Inferior parietal cortex (tissue), 1 donor: ENCODE measurements around the gene LYPD8.

Source experiments
- DNase-seq: peaks from one replicate; pipeline ENCODE4 v3.0.0-alpha.2; 2016; ENCODE audit errors: extremely low spot score

LYPD8 gene

GRCh38 chr1:248699099-248699498, 56.5 kb downstream of the LYPD8 start:
- DNase-seq = no peak

GRCh38 chr1:248697907-248698306, 57.7 kb downstream of the LYPD8 start:
- no peak for DNase-seq

GRCh38 chr1:248696774-248697173, 58.8 kb downstream of the LYPD8 start:
- DNase-seq = no peak

- peak; percentile 4 for DNase-seq
Observed at GRCh38 chr1:248696261-248696660, 59.3 kb downstream of the LYPD8 start.

- no peak for DNase-seq
Observed at GRCh38 chr1:248695451-248696132, 60.0 kb downstream of the LYPD8 start.

- DNase-seq = no peak
Observed at GRCh38 chr1:248691567-248692155, 63.9 kb downstream of the LYPD8 start.
